GM23338 (cell line): ENCODE results near the gene ZBTB40. TPM values are rescaled to one million over a fixed set of nuclear protein-coding genes. Genes with fewer than 3 reads are reported as not detected.

Experiments
- ATAC-seq: fragments of 200-7000 bp; cut with Tn5 transposase; 3 replicates; pipeline ENCODE4 v1.9.1; 2020
- DNase-seq: peaks from one replicate; pipeline ENCODE4 v3.0.0-alpha.2; 2015; ENCODE audit warnings: low spot score
- H2AFZ ChIP-seq: fragments of 200-600 bp; sonication (generic); 2 replicates; pipeline ENCODE4 v1.8.0; 2016; ENCODE audit warnings: antibody characterized with exemption, mild to moderate bottlenecking, moderate library complexity
- H3F3A ChIP-seq: fragments of 200-600 bp; sonication (generic); replicated peaks from 2 replicates; pipeline ENCODE4 v1.8.0; 2017; ENCODE audit warnings: antibody characterized with exemption, mixed run types, low read depth
- H3K27ac ChIP-seq: fragments of 200-600 bp; sonication (generic); 2 replicates; pipeline ENCODE4 v1.6.1; 2016; ENCODE audit warnings: low read depth
- H3K27me3 ChIP-seq: fragments of 200-600 bp; sonication (generic); 2 replicates; pipeline ENCODE4 v1.8.0; 2016; ENCODE audit warnings: mild to moderate bottlenecking, mixed run types, moderate library complexity; ENCODE audit not compliant: insufficient read depth
- H3K36me3 ChIP-seq: fragments of 200-600 bp; sonication (generic); 2 replicates; pipeline ENCODE4 v1.8.0; 2016; ENCODE audit warnings: mild to moderate bottlenecking; ENCODE audit not compliant: insufficient read depth
- H3K4me1 ChIP-seq: fragments of 200-600 bp; sonication (generic); 2 replicates; pipeline ENCODE4 v1.8.0; 2016; ENCODE audit warnings: mild to moderate bottlenecking, moderate library complexity; ENCODE audit not compliant: insufficient read depth
- H3K4me2 ChIP-seq: fragments of 200-600 bp; sonication (generic); 2 replicates; pipeline ENCODE4 v1.7.1; 2017; ENCODE audit warnings: mixed run types
- H3K4me3 ChIP-seq: fragments of 200-600 bp; sonication (generic); 2 replicates; pipeline ENCODE4 v1.6.1; 2016; ENCODE audit warnings: mixed run types
- H3K79me2 ChIP-seq: fragments of 200-600 bp; sonication (generic); replicated peaks from 2 replicates; pipeline ENCODE4 v1.8.0; 2017; ENCODE audit warnings: mild to moderate bottlenecking; ENCODE audit not compliant: insufficient read depth
- H3K9me2 ChIP-seq: fragments of 200-600 bp; sonication (generic); 2 replicates; pipeline ENCODE4 v1.8.0; 2017; ENCODE audit not compliant: insufficient read depth
- H4K20me1 ChIP-seq: fragments of 200-600 bp; sonication (generic); replicated peaks from 2 replicates; pipeline ENCODE4 v1.8.0; 2017; ENCODE audit warnings: mild to moderate bottlenecking; ENCODE audit not compliant: insufficient read depth
- H3K27ac Mint-ChIP-seq: 2 replicates; pipeline ENCODE4 v1.8.0; 2020; ENCODE audit warnings: inconsistent platforms, mild to moderate bottlenecking, moderate library complexity, mixed read lengths
- H3K27me3 Mint-ChIP-seq: 3 replicates; pipeline ENCODE4 v1.8.0; 2022; ENCODE audit warnings: low read depth, mild to moderate bottlenecking, moderate library complexity, mixed read lengths, inconsistent platforms; ENCODE audit not compliant: insufficient read depth, poor library complexity
- H3K36me3 Mint-ChIP-seq: 3 replicates; pipeline ENCODE4 v1.8.0; 2021; ENCODE audit warnings: low read depth, mild to moderate bottlenecking, inconsistent platforms, moderate library complexity, mixed read lengths
- H3K4me1 Mint-ChIP-seq: 3 replicates; pipeline ENCODE4 v1.8.0; 2020; ENCODE audit warnings: mild to moderate bottlenecking, inconsistent platforms, mixed read lengths
- H3K4me3 Mint-ChIP-seq: 3 replicates; pipeline ENCODE4 v1.8.0; 2021; ENCODE audit warnings: moderate library complexity, mild to moderate bottlenecking, inconsistent platforms, mixed read lengths
- H3K9me3 Mint-ChIP-seq: 3 replicates; pipeline ENCODE4 v1.8.0; 2020; ENCODE audit warnings: moderate library complexity, mild to moderate bottlenecking, inconsistent platforms, mixed read lengths
- CREB1 ChIP-seq: fragments of 250-450 bp; sonication (Bioruptor Pico); IDR thresholded peaks from 2 replicates; pipeline ENCODE4 v1.5.0; 2020; ENCODE audit warnings: low read depth, mild to moderate bottlenecking, moderate library complexity
- EZH2 ChIP-seq: fragments of 200-600 bp; sonication (generic); IDR thresholded peaks from one replicate; pipeline ENCODE4 v1.8.0; 2017; ENCODE audit warnings: antibody characterized with exemption, mild to moderate bottlenecking, low read depth; ENCODE audit not compliant: unreplicated experiment
- EZH2phosphoT487 ChIP-seq: fragments of 200-600 bp; sonication (generic); IDR thresholded peaks from one replicate; pipeline ENCODE4 v1.8.1; 2018; ENCODE audit warnings: antibody characterized with exemption; ENCODE audit not compliant: unreplicated experiment
- JUNB ChIP-seq: IDR thresholded peaks from one replicate; pipeline ENCODE4 v1.6.1; 2016; ENCODE audit warnings: antibody characterized with exemption; ENCODE audit not compliant: unreplicated experiment
- NANOG ChIP-seq: IDR thresholded peaks from 2 replicates; pipeline ENCODE4 v1.6.1; 2016; ENCODE audit warnings: antibody characterized with exemption, borderline replicate concordance
- POLR2AphosphoS5 ChIP-seq: IDR thresholded peaks from 2 replicates; pipeline ENCODE4 v1.6.1; 2016; ENCODE audit warnings: antibody characterized with exemption, low read depth
- STAT1 ChIP-seq: IDR thresholded peaks from one replicate; pipeline ENCODE4 v1.6.1; 2016; ENCODE audit warnings: antibody characterized with exemption; ENCODE audit not compliant: unreplicated experiment
- ZNF114 ChIP-seq: fragments of 250-450 bp; sonication (Bioruptor Pico); IDR thresholded peaks from 2 replicates; pipeline ENCODE4 v1.5.0; 2020; ENCODE audit warnings: mild to moderate bottlenecking, moderate library complexity
- polyA plus RNA-seq: library from polyadenylated mRNA; unstranded; fragments of >200 nt; fragmentation: Nextera tagmentation; extraction: Ambion mirVana; gene quantifications from 2 replicates; pipeline ENCODE4 v1.2.1, GENCODE V29; 2016
- total RNA-seq: library from RNA; depleted of rRNA; stranded (reverse); fragments of >200 nt; shearing (Covaris generic); gene quantifications from 2 replicates; pipeline ENCODE4 v1.2.3, GENCODE V29; 2014
- TF ChIP-seq, protein P1 (sequence below): IDR thresholded peaks from one replicate; pipeline ENCODE4 v1.6.1; 2018; ENCODE audit warnings: antibody characterized with exemption; ENCODE audit not compliant: unreplicated experiment
- TF ChIP-seq, protein P2 (sequence below), 2 experiments: fragments of 200-600 bp in 1 of 2; sonication (generic) in 1 of 2; conservative IDR thresholded peaks; 2 replicates each; pipeline versions ENCODE4 v1.5.1 to v1.6.1; 2016 to 2017; ENCODE audit warnings: antibody characterized with exemption in 2 of 2, low read depth in 2 of 2, mild to moderate bottlenecking in 2 of 2, moderate library complexity in 1 of 2
- TF ChIP-seq, protein P3 (sequence below): fragments of 250-450 bp; sonication (Bioruptor Pico); IDR thresholded peaks from 2 replicates; pipeline ENCODE4 v1.5.0; 2020; ENCODE audit warnings: mild to moderate bottlenecking, moderate library complexity

The ZBTB40 gene
- total and polyA plus RNA-seq, 2 experiments from 2014 or later, result 3.1 to 22.7 TPM

DNA sequence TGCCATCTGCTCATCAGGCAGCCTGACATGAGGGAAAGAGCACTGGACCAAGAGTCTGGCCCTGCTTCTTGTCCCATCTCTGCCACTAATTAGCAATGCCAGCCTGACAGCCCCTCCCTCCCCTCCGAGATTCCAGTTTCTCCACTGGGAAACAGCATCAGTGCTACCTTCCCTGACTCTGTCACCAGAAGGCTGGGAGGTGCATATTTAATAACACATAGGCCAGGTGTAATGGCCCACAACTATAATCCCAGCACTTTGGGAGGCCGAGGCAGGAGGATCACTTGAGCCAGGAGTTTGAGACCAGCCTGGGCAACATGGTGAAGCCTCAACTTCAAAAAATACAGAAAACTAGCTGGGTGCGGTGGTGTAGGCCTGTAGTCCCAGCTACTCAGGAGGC, 41.2 kb upstream of the ZBTB40 start:
- 0 out of 2 replicates have a peak, but pooled peaks cover 3% of the 10 kb centered on the region for H3K4me1 ChIP-seq
- H3F3A ChIP-seq, result no peaks in the 10 kb centered on the region
- TF ChIP-seq JUNB, result no peak
- TF ChIP-seq STAT1, result no peak
- no peak for TF ChIP-seq CREB1 (CRISPR knock-in tag)
- TF ChIP-seq, protein P1, sequence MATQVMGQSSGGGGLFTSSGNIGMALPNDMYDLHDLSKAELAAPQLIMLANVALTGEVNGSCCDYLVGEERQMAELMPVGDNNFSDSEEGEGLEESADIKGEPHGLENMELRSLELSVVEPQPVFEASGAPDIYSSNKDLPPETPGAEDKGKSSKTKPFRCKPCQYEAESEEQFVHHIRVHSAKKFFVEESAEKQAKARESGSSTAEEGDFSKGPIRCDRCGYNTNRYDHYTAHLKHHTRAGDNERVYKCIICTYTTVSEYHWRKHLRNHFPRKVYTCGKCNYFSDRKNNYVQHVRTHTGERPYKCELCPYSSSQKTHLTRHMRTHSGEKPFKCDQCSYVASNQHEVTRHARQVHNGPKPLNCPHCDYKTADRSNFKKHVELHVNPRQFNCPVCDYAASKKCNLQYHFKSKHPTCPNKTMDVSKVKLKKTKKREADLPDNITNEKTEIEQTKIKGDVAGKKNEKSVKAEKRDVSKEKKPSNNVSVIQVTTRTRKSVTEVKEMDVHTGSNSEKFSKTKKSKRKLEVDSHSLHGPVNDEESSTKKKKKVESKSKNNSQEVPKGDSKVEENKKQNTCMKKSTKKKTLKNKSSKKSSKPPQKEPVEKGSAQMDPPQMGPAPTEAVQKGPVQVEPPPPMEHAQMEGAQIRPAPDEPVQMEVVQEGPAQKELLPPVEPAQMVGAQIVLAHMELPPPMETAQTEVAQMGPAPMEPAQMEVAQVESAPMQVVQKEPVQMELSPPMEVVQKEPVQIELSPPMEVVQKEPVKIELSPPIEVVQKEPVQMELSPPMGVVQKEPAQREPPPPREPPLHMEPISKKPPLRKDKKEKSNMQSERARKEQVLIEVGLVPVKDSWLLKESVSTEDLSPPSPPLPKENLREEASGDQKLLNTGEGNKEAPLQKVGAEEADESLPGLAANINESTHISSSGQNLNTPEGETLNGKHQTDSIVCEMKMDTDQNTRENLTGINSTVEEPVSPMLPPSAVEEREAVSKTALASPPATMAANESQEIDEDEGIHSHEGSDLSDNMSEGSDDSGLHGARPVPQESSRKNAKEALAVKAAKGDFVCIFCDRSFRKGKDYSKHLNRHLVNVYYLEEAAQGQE, result no peak
- H3K27me3 Mint-ChIP-seq, result peaks cover 15% of the 10 kb centered on the region
- H3K4me1 Mint-ChIP-seq, result peaks cover 20% of the 10 kb centered on the region
- no peak overlapping the region for H3K4me2 ChIP-seq
- no peaks in the 10 kb centered on the region for H3K27me3 ChIP-seq
- H3K36me3 Mint-ChIP-seq, result no peaks in the 10 kb centered on the region
- H3K4me3 ChIP-seq, result no peak overlapping the region
- H3K27ac ChIP-seq, result no peak overlapping the region
- ATAC-seq (no peak), DNase-seq (no peak)
- no peaks in the 10 kb centered on the region for H3K9me2 ChIP-seq
- H2AFZ ChIP-seq, result no peak overlapping the region
- H3K36me3 ChIP-seq, result no peaks in the 10 kb centered on the region
- H4K20me1 ChIP-seq, result no peaks in the 10 kb centered on the region
- no peak overlapping the region for H3K4me3 Mint-ChIP-seq
- no peaks in the 10 kb centered on the region for H3K79me2 ChIP-seq
- peaks cover 6% of the 10 kb centered on the region; the same call in 1 of the 3 replicates for H3K9me3 Mint-ChIP-seq
- H3K27ac Mint-ChIP-seq, result no peak overlapping the region

DNA sequence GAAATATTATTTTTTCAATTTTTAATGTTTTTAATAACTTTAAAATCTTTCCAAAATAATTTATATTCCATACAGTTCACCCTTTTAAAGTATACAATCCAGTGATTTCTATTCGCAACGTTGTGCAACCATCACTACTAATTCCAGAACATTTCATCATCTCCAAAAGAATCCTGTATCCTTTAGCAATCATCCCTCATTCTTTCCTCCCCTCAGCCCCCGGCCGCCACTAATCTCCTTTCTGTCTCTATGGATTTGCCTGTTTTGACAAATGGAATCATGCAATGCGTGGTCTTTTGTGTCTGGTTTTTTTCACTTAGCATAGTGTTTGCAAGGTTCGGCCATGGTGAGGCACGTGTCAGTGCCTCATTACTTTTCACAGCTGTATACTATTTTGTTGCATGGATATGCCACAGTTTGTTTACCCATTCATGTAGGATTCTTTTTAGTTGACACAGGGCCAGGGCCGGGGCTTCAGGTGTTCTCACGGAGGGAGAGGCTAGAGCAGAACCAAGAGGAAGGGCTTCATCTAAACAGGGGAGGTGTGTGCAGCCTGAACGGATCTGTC, 40.6 kb upstream of the ZBTB40 start:
- 0 out of 2 replicates have a peak, but pooled peaks cover 3% of the 10 kb centered on the region for H3K4me1 ChIP-seq
- H2AFZ ChIP-seq, result no peak overlapping the region
- no peaks in the 10 kb centered on the region for H3K27me3 ChIP-seq
- H3K4me3 ChIP-seq, result no peak overlapping the region
- H3K9me2 ChIP-seq, result no peaks in the 10 kb centered on the region
- Mint-ChIP-seq H3K4me3 (no peak overlapping the region), H3K27ac (no peak overlapping the region), H3K4me1 (peaks cover 20% of the 10 kb centered on the region), H3K36me3 (no peaks in the 10 kb centered on the region), H3K9me3 (peaks cover 6% of the 10 kb centered on the region; the same call in 1 of the 3 replicates), H3K27me3 (peaks cover 15% of the 10 kb centered on the region)
- no peaks in the 10 kb centered on the region for H3K79me2 ChIP-seq
- H3K36me3 ChIP-seq, result no peaks in the 10 kb centered on the region
- no peaks in the 10 kb centered on the region for H4K20me1 ChIP-seq
- DNase-seq (no peak), ATAC-seq (no peak)
- H3K4me2 ChIP-seq, result no peak overlapping the region
- no peaks in the 10 kb centered on the region for H3F3A ChIP-seq
- H3K27ac ChIP-seq, result no peak overlapping the region
- TF ChIP-seq, protein P2, sequence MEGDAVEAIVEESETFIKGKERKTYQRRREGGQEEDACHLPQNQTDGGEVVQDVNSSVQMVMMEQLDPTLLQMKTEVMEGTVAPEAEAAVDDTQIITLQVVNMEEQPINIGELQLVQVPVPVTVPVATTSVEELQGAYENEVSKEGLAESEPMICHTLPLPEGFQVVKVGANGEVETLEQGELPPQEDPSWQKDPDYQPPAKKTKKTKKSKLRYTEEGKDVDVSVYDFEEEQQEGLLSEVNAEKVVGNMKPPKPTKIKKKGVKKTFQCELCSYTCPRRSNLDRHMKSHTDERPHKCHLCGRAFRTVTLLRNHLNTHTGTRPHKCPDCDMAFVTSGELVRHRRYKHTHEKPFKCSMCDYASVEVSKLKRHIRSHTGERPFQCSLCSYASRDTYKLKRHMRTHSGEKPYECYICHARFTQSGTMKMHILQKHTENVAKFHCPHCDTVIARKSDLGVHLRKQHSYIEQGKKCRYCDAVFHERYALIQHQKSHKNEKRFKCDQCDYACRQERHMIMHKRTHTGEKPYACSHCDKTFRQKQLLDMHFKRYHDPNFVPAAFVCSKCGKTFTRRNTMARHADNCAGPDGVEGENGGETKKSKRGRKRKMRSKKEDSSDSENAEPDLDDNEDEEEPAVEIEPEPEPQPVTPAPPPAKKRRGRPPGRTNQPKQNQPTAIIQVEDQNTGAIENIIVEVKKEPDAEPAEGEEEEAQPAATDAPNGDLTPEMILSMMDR (conservative IDR thresholded peaks at IDR 0.05; ENCODE audit: low read depth in 2 of 2), result no peak
- TF ChIP-seq JUNB, result no peak
- TF ChIP-seq ZNF114 (CRISPR knock-in tag), result no peak
- TF ChIP-seq, protein P3, sequence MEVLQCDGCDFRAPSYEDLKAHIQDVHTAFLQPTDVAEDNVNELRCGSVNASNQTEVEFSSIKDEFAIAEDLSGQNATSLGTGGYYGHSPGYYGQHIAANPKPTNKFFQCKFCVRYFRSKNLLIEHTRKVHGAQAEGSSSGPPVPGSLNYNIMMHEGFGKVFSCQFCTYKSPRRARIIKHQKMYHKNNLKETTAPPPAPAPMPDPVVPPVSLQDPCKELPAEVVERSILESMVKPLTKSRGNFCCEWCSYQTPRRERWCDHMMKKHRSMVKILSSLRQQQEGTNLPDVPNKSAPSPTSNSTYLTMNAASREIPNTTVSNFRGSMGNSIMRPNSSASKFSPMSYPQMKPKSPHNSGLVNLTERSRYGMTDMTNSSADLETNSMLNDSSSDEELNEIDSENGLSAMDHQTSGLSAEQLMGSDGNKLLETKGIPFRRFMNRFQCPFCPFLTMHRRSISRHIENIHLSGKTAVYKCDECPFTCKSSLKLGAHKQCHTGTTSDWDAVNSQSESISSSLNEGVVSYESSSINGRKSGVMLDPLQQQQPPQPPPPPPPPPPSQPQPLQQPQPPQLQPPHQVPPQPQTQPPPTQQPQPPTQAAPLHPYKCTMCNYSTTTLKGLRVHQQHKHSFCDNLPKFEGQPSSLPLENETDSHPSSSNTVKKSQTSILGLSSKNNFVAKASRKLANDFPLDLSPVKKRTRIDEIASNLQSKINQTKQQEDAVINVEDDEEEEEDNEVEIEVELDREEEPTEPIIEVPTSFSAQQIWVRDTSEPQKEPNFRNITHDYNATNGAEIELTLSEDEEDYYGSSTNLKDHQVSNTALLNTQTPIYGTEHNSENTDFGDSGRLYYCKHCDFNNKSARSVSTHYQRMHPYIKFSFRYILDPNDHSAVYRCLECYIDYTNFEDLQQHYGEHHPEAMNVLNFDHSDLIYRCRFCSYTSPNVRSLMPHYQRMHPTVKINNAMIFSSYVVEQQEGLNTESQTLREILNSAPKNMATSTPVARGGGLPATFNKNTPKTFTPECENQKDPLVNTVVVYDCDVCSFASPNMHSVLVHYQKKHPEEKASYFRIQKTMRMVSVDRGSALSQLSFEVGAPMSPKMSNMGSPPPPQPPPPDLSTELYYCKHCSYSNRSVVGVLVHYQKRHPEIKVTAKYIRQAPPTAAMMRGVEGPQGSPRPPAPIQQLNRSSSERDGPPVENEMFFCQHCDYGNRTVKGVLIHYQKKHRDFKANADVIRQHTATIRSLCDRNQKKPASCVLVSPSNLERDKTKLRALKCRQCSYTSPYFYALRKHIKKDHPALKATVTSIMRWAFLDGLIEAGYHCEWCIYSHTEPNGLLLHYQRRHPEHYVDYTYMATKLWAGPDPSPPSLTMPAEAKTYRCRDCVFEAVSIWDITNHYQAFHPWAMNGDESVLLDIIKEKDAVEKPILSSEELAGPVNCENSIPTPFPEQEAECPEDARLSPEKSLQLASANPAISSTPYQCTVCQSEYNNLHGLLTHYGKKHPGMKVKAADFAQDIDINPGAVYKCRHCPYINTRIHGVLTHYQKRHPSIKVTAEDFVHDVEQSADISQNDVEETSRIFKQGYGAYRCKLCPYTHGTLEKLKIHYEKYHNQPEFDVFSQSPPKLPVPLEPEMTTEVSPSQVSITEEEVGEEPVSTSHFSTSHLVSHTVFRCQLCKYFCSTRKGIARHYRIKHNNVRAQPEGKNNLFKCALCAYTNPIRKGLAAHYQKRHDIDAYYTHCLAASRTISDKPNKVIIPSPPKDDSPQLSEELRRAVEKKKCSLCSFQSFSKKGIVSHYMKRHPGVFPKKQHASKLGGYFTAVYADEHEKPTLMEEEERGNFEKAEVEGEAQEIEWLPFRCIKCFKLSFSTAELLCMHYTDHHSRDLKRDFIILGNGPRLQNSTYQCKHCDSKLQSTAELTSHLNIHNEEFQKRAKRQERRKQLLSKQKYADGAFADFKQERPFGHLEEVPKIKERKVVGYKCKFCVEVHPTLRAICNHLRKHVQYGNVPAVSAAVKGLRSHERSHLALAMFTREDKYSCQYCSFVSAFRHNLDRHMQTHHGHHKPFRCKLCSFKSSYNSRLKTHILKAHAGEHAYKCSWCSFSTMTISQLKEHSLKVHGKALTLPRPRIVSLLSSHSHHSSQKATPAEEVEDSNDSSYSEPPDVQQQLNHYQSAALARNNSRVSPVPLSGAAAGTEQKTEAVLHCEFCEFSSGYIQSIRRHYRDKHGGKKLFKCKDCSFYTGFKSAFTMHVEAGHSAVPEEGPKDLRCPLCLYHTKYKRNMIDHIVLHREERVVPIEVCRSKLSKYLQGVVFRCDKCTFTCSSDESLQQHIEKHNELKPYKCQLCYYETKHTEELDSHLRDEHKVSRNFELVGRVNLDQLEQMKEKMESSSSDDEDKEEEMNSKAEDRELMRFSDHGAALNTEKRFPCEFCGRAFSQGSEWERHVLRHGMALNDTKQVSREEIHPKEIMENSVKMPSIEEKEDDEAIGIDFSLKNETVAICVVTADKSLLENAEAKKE (CRISPR knock-in tag), result no peak
- no peak for TF ChIP-seq POLR2AphosphoS5
- TF ChIP-seq EZH2, result no peak
- TF ChIP-seq EZH2phosphoT487, result no peak
- TF ChIP-seq NANOG, result no peak
